DOHH2 (cell line): ENCODE results near the gene SIVA1.

ENCODE experiments used
- H3F3A ChIP-seq: fragments of 200-600 bp; sonication (generic), shearing (Covaris generic); 2 replicates; pipeline ENCODE4 v1.6.0; 2016; ENCODE audit warnings: antibody characterized with exemption, mild to moderate bottlenecking; ENCODE audit not compliant: control insufficient read depth, insufficient read depth
- H3K27ac ChIP-seq: fragments of 200-600 bp; sonication (generic); 2 replicates; pipeline ENCODE4 v1.5.1; 2014; ENCODE audit warnings: low read depth, mild to moderate bottlenecking, low read length, moderate library complexity
- H3K27me3 ChIP-seq: fragments of 200-600 bp; sonication (generic); 2 replicates; pipeline ENCODE4 v1.6.1; 2014; ENCODE audit warnings: mild to moderate bottlenecking, low read length, mixed read lengths; ENCODE audit not compliant: control insufficient read depth
- H3K36me3 ChIP-seq: fragments of 200-600 bp; sonication (generic); 2 replicates; pipeline ENCODE4 v1.6.1; 2014; ENCODE audit warnings: mild to moderate bottlenecking, low read length, moderate library complexity, mixed read lengths; ENCODE audit not compliant: control insufficient read depth
- H3K4me1 ChIP-seq: fragments of 200-600 bp; sonication (generic); 2 replicates; pipeline ENCODE4 v1.6.1; 2014; ENCODE audit warnings: mild to moderate bottlenecking, low read length, mixed read lengths; ENCODE audit not compliant: control insufficient read depth
- H3K4me2 ChIP-seq: fragments of 200-600 bp; sonication (generic); 2 replicates; pipeline ENCODE4 v1.6.0; 2014; ENCODE audit warnings: mild to moderate bottlenecking, low read length, moderate library complexity
- H3K4me3 ChIP-seq: fragments of 200-600 bp; sonication (generic); 2 replicates; pipeline ENCODE4 v1.5.1; 2014; ENCODE audit warnings: mild to moderate bottlenecking, low read length, mixed read lengths
- H3K79me2 ChIP-seq: fragments of 200-600 bp; sonication (generic); 2 replicates; pipeline ENCODE4 v1.6.1; 2014; ENCODE audit warnings: mild to moderate bottlenecking, low read length, mixed read lengths; ENCODE audit not compliant: control insufficient read depth
- H3K9me2 ChIP-seq: fragments of 200-600 bp; sonication (generic); replicated peaks from 2 replicates; pipeline ENCODE4 v1.6.1; 2014; ENCODE audit warnings: mild to moderate bottlenecking, low read length, mixed read lengths; ENCODE audit not compliant: control insufficient read depth
- H3K9me3 ChIP-seq: fragments of 200-600 bp; sonication (generic); 2 replicates; pipeline ENCODE4 v1.6.1; 2014; ENCODE audit warnings: antibody characterized with exemption, low read length, mixed read lengths; ENCODE audit not compliant: control insufficient read depth, insufficient read depth
- H4K20me1 ChIP-seq: fragments of 200-600 bp; sonication (generic); 2 replicates; pipeline ENCODE4 v1.6.0; 2014; ENCODE audit warnings: low read depth, mild to moderate bottlenecking, antibody characterized with exemption, low read length, moderate library complexity; ENCODE audit not compliant: control insufficient read depth, insufficient read depth
- EZH2phosphoT487 ChIP-seq: fragments of 200-600 bp; sonication (generic); IDR thresholded peaks from 2 replicates; pipeline ENCODE4 v1.6.1; 2017; ENCODE audit warnings: borderline replicate concordance, mild to moderate bottlenecking, antibody characterized with exemption, low read length, moderate library complexity, mixed read lengths
- TF ChIP-seq, protein P1 (sequence below): fragments of 200-600 bp; sonication (generic); IDR thresholded peaks from one replicate; pipeline ENCODE4 v1.5.1; 2014; ENCODE audit warnings: antibody characterized with exemption, mild to moderate bottlenecking, low read depth, low read length; ENCODE audit not compliant: poor library complexity, severe bottlenecking

SIVA1 gene

GRCh38 chr14:104770851-104771272 lies 17.9 kb downstream of the SIVA1 start:
- Histone ChIP-seq H3K4me1 (peaks cover 9% of the 10 kb centered on the region), H3K36me3 (peaks cover 57% of the 10 kb centered on the region), H3K9me3 (peaks cover 21% of the 10 kb centered on the region), H3F3A (peaks cover 10% of the 10 kb centered on the region), H3K27me3 (no peaks in the 10 kb centered on the region), H3K4me2 (no peak overlapping the region), H3K27ac (no peak overlapping the region), H3K79me2 (no peaks in the 10 kb centered on the region), H3K9me2 (no peaks in the 10 kb centered on the region), H4K20me1 (no peaks in the 10 kb centered on the region), H3K4me3 (no peak overlapping the region)
- TF ChIP-seq EZH2phosphoT487 = no peak
- TF ChIP-seq, protein P1, sequence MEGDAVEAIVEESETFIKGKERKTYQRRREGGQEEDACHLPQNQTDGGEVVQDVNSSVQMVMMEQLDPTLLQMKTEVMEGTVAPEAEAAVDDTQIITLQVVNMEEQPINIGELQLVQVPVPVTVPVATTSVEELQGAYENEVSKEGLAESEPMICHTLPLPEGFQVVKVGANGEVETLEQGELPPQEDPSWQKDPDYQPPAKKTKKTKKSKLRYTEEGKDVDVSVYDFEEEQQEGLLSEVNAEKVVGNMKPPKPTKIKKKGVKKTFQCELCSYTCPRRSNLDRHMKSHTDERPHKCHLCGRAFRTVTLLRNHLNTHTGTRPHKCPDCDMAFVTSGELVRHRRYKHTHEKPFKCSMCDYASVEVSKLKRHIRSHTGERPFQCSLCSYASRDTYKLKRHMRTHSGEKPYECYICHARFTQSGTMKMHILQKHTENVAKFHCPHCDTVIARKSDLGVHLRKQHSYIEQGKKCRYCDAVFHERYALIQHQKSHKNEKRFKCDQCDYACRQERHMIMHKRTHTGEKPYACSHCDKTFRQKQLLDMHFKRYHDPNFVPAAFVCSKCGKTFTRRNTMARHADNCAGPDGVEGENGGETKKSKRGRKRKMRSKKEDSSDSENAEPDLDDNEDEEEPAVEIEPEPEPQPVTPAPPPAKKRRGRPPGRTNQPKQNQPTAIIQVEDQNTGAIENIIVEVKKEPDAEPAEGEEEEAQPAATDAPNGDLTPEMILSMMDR = peak; percentile 57

DNA sequence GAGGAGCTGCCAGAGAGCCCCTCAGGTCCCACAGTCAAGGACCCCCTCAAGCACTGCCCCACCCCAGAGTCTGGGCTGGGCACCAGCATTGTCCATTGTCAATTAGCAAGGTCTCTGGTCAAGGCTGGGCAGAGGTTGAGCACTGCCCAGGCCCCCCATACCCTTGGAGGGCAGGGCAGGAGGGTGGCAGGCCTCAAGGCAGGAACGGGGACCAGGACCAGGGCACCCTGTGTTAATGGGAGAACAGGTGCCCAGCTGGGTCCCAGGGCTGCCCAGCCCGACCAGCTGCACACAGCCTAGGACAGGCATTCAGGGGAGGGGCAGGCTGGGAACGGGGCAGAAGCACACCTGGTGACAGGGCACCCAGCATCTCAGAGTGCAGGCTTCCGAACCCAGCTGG lies 18.4 kb downstream of the SIVA1 start:
- Histone ChIP-seq H3K9me2 (no peaks in the 10 kb centered on the region), H3K4me3 (no peak overlapping the region), H3K27ac (no peak overlapping the region), H3F3A (peaks cover 7% of the 10 kb centered on the region), H3K9me3 (peaks cover 20% of the 10 kb centered on the region), H3K4me2 (no peak overlapping the region), H3K36me3 (peaks cover 61% of the 10 kb centered on the region), H3K79me2 (no peaks in the 10 kb centered on the region), H3K27me3 (no peaks in the 10 kb centered on the region), H4K20me1 (no peaks in the 10 kb centered on the region), H3K4me1 (peaks cover 9% of the 10 kb centered on the region)
- TF ChIP-seq, protein P1 = no peak
- TF ChIP-seq EZH2phosphoT487 = no peak

DNA sequence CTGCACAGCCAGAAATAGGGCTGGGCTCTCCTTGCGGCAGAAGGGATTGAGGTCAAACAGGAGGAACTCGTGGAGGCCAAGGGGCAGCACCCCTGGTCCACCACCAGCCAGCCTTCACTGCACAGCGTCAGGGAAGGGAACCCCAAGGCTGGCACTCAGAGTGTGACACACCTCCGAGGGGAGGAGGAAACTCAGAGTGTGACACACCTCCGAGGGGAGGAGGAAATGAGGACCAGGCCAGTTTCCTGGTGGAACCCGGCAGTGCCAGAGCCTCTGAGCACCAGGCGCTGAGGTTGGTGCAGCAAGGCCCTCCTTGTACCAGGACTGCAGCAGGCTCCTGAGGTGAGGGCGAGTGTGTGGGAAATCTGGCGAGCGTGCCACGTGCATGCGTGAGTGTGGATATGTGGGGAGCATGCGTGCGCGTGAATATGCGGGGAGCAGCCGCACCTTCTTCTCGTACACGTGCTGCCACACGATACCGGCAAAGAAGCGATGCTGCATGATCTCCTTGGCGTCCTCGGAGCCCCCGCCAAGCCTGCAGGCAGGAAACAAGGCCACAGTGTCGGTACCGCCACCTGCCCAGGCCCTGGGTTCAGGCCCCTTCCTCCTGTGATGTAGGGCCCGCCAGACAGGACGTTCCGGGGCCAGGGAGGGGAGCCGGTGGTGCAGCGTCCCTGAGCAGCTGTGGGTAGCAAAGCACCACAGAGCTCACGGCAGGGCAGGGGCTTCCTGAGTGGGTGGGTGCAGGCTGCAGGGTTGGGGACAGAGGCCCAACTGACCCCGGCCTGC lies 19.2 kb downstream of the SIVA1 start:
- H3F3A ChIP-seq = peaks cover 7% of the 10 kb centered on the region
- no peaks in the 10 kb centered on the region for H3K27me3 ChIP-seq
- no peak overlapping the region for H3K4me3 ChIP-seq
- H3K9me2 ChIP-seq = no peaks in the 10 kb centered on the region
- no peaks in the 10 kb centered on the region for H3K79me2 ChIP-seq
- H3K27ac ChIP-seq = no peak overlapping the region
- TF ChIP-seq EZH2phosphoT487 = no peak
- TF ChIP-seq, protein P1 = no peak
- peaks cover 17% of the 10 kb centered on the region for H3K9me3 ChIP-seq
- H3K4me2 ChIP-seq = no peak overlapping the region
- peaks cover 9% of the 10 kb centered on the region for H3K4me1 ChIP-seq
- H4K20me1 ChIP-seq = no peaks in the 10 kb centered on the region
- peaks cover 68% of the 10 kb centered on the region for H3K36me3 ChIP-seq
